Upper lobe of right lung (tissue), 1 donor: Measurements from ENCODE around the gene MEIS3. TPM values are rescaled to one million over a fixed set of nuclear protein-coding genes. Genes with fewer than 3 reads are reported as not detected.

Source experiments
- ATAC-seq: fragments of 200-7000 bp; cut with Tn5 transposase; one replicate; pipeline ENCODE4 v1.9.1; 2020; ENCODE audit warnings: mild to moderate bottlenecking, moderate library complexity
- DNase-seq: peaks from one replicate; pipeline ENCODE4 v3.0.0-alpha.2; 2020
- H3K27ac ChIP-seq: fragments of 200-600 bp; one replicate; pipeline ENCODE4 v1.8.0; 2022
- H3K27me3 ChIP-seq: fragments of 200-600 bp; one replicate; pipeline ENCODE4 v1.8.0; 2022; ENCODE audit warnings: mild to moderate bottlenecking
- H3K36me3 ChIP-seq: fragments of 200-600 bp; one replicate; pipeline ENCODE4 v1.8.0; 2022
- H3K4me1 ChIP-seq: fragments of 200-600 bp; one replicate; pipeline ENCODE4 v1.8.0; 2022
- H3K4me3 ChIP-seq: fragments of 200-600 bp; one replicate; pipeline ENCODE4 v1.8.0; 2022; ENCODE audit warnings: mild to moderate bottlenecking
- H3K9me3 ChIP-seq: fragments of 200-600 bp; one replicate; pipeline ENCODE4 v1.8.0; 2022
- CTCF ChIP-seq: fragments of 200-600 bp; IDR thresholded peaks from one replicate; pipeline ENCODE4 v1.8.0; 2022; ENCODE audit warnings: antibody characterized with exemption
- intact Hi-C: fragments of 100-400 bp; cut with DNase I; formaldehyde crosslinking; loops from one replicate; pipeline ENCODE4 v1.11.0; 2022
- total RNA-seq: library from RNA; stranded (reverse); fragmentation: NEBNext Ultra II Directional; extraction: Animal tissue kit (Norgen Biotek cat#: 25700); gene quantifications from one replicate; pipeline ENCODE4 v1.2.1, GENCODE V29; 2021
- donor health status: DM: no; HTN: yes; CAD: no; lungs with severe emphysema.

MEIS3 gene
- total RNA-seq, 1 donor from 2014 or later: 4.3 TPM

GRCh38 chr19:47353307-47353712, 66.0 kb downstream of the MEIS3 start:
- no peaks in the 10 kb centered on the region for H3K9me3 ChIP-seq
- H3K27ac ChIP-seq: no peak overlapping the region
- ATAC-seq (no peak), DNase-seq (no peak)
- no peak for TF ChIP-seq CTCF
- peaks cover 57% of the 10 kb centered on the region for H3K36me3 ChIP-seq
- intact Hi-C loops: no loop called here
- peaks cover 10% of the 10 kb centered on the region for H3K4me1 ChIP-seq
- no peaks in the 10 kb centered on the region for H3K27me3 ChIP-seq
- no peak overlapping the region for H3K4me3 ChIP-seq

Other genes starting within 250 kb of the MEIS3 start
- gene BBC3, start 188.3 kb downstream of the MEIS3 start, total RNA-seq: 20.1 TPM
- 36.1 TPM for gene CCDC9, start 163.0 kb downstream of the MEIS3 start, total RNA-seq
- 18.2 TPM for gene INAFM1, start 144.6 kb downstream of the MEIS3 start, total RNA-seq
- gene C5AR1, start 109.7 kb downstream of the MEIS3 start, total RNA-seq: 58.9 TPM
- gene C5AR2, start 87.4 kb downstream of the MEIS3 start, total RNA-seq: 3.5 TPM
- gene DHX34, start 70.2 kb downstream of the MEIS3 start, total RNA-seq: 15.8 TPM
- gene SLC8A2, start 52.4 kb upstream of the MEIS3 start, total RNA-seq: 0.23 TPM
- gene KPTN, start 64.7 kb upstream of the MEIS3 start, total RNA-seq: 9.3 TPM
- 134 TPM for gene NAPA, start 95.5 kb upstream of the MEIS3 start, total RNA-seq
- gene ZNF541, start 153.6 kb upstream of the MEIS3 start, total RNA-seq: 0.26 TPM
- gene BICRA, start 189.6 kb upstream of the MEIS3 start, total RNA-seq: 15.9 TPM